Fibroblast of pulmonary artery (primary cell): ENCODE measurements around the gene AIRE.

Experiments
- DNase-seq: peaks from one replicate; pipeline ENCODE4 v3.0.0-alpha.2; 2010; ENCODE audit warnings: low read depth
- H3K4me3 ChIP-seq: replicated peaks from 2 replicates; pipeline ENCODE4 v1.5.1; 2011; ENCODE audit warnings: low read depth, mild to moderate bottlenecking, control low read depth, low read length, moderate library complexity
- CTCF ChIP-seq: IDR thresholded peaks from 2 replicates; pipeline ENCODE4 v1.5.1; 2011; ENCODE audit warnings: mild to moderate bottlenecking, control low read depth, low read length, inconsistent platforms; ENCODE audit errors: missing control alignments

Gene AIRE

GRCh38 chr21:44347911-44348451 is 62.3 kb downstream of the AIRE start:
- DNase-seq: no peak
- H3K4me3 ChIP-seq: no peak overlapping the region
- TF ChIP-seq CTCF: no peak
